ENCODE results near the gene PPP1R1B.

Gene PPP1R1B

GRCh38 chr17:39600997-39601597 lies 25.7 kb upstream of the PPP1R1B start:
- no peak for DNase-seq

- no peak for DNase-seq
Measured at GRCh38 chr17:39601758-39602532, 24.8 kb upstream of the PPP1R1B start.

GRCh38 chr17:39602533-39603303 lies 24.0 kb upstream of the PPP1R1B start:
- no peak for DNase-seq

GRCh38 chr17:39603304-39604016 lies 23.3 kb upstream of the PPP1R1B start:
- DNase-seq = peak in 1 of 2 donors; percentile 19

GRCh38 chr17:39604911-39605491 lies 21.8 kb upstream of the PPP1R1B start:
- DNase-seq = no peak

GRCh38 chr17:39605492-39606433 lies 21.0 kb upstream of the PPP1R1B start:
- no peak for DNase-seq

- no peak for DNase-seq
Measured at GRCh38 chr17:39606434-39607056, 20.2 kb upstream of the PPP1R1B start.

GRCh38 chr17:39607057-39607850 lies 19.5 kb upstream of the PPP1R1B start:
- no peak for DNase-seq

GRCh38 chr17:39607851-39608130 lies 19.0 kb upstream of the PPP1R1B start, which contains the start of gene NEUROD2:
NEUROD2 (minus strand) TSS chr17:39607920; CDS start chr17:39606599, 1,321 bp downstream.
- no peak for DNase-seq

GRCh38 chr17:39608142-39608981 lies 18.4 kb upstream of the PPP1R1B start:
- no peak for DNase-seq

- no peak for DNase-seq
Measured at GRCh38 chr17:39609416-39610025, 17.2 kb upstream of the PPP1R1B start.

- no peak for DNase-seq
Measured at GRCh38 chr17:39611401-39612112, 15.2 kb upstream of the PPP1R1B start.

GRCh38 chr17:39612291-39612894 lies 14.4 kb upstream of the PPP1R1B start:
- no peak for DNase-seq

- no peak for DNase-seq
Measured at GRCh38 chr17:39612935-39613464, 13.8 kb upstream of the PPP1R1B start.

GRCh38 chr17:39614545-39615157 lies 12.1 kb upstream of the PPP1R1B start:
- DNase-seq = no peak

- DNase-seq = no peak
Measured at GRCh38 chr17:39615434-39615833, 11.3 kb upstream of the PPP1R1B start.

GRCh38 chr17:39617100-39617445 lies 9.7 kb upstream of the PPP1R1B start:
- DNase-seq = no peak
